ENCODE measurements around the gene PIK3R5.
"Not testable (repeated sequence)": the region's sequence is repeated elsewhere in the genome, so short reads cannot be mapped to it uniquely, and the experiment has no call there.

PIK3R5 gene

GRCh38 chr17:8965394-8966168 is at the start of gene PIK3R5:
Gene PIK3R5 (minus strand): TSS chr17:8965707. CDS start chr17:8911494, 54,213 bp downstream.
- DNase-seq, result no peak

- no peak for DNase-seq
These were observed 45.5 kb upstream of the PIK3R5 start for GRCh38 chr17:9011001-9011400.

GRCh38 chr17:9009737-9010136 is 44.2 kb upstream of the PIK3R5 start:
- DNase-seq, result no peak

GRCh38 chr17:9009096-9009495 is 43.6 kb upstream of the PIK3R5 start:
- no peak for DNase-seq

- DNase-seq, result no peak
These were observed 41.7 kb upstream of the PIK3R5 start for GRCh38 chr17:9007052-9007714.

- no peak for DNase-seq
These were observed 40.8 kb upstream of the PIK3R5 start for GRCh38 chr17:9006175-9006767.

GRCh38 chr17:9004961-9005285 is 39.4 kb upstream of the PIK3R5 start:
- no peak for DNase-seq

GRCh38 chr17:9004132-9004960 is 38.8 kb upstream of the PIK3R5 start:
- no peak for DNase-seq

- no peak for DNase-seq
These were observed 38.0 kb upstream of the PIK3R5 start for GRCh38 chr17:9003355-9004131.

- DNase-seq, result no peak
These were observed 37.3 kb upstream of the PIK3R5 start for GRCh38 chr17:9002606-9003354.

- DNase-seq, result no peak
These were observed 36.7 kb upstream of the PIK3R5 start for GRCh38 chr17:9002227-9002605.

- no peak for DNase-seq
These were observed 36.1 kb upstream of the PIK3R5 start for GRCh38 chr17:9001559-9001958.

GRCh38 chr17:8997994-8998628 is 32.6 kb upstream of the PIK3R5 start:
- peak; percentile 16 for DNase-seq

GRCh38 chr17:8995711-8996110 is 30.2 kb upstream of the PIK3R5 start:
- DNase-seq, result no peak

GRCh38 chr17:8994319-8994718 is 28.8 kb upstream of the PIK3R5 start:
- peak; percentile 3 for DNase-seq

- no peak for DNase-seq
These were observed 26.2 kb upstream of the PIK3R5 start for GRCh38 chr17:8991514-8992285.

GRCh38 chr17:8988263-8988935 is 22.9 kb upstream of the PIK3R5 start:
- DNase-seq, result not testable (repeated sequence)

GRCh38 chr17:8986295-8986694 is 20.8 kb upstream of the PIK3R5 start:
- no peak for DNase-seq

- DNase-seq, result no peak
These were observed 19.7 kb upstream of the PIK3R5 start for GRCh38 chr17:8985054-8985701.

Measured in DMS 273 treated with DMSO at 0.1 percent for 48 hours (cell line).